Astrocyte (in vitro differentiated cells and primary cell): ENCODE measurements around the gene ABHD16B. TPM values are rescaled to one million over a fixed set of nuclear protein-coding genes. Genes with fewer than 3 reads are reported as not detected.

Experiments used
- DNase-seq: peaks from one replicate; pipeline ENCODE4 v3.0.0-alpha.2; 2010; ENCODE audit warnings: low read depth
- FAIRE-seq: peaks from 2 replicates; lab custom pipeline; 2011; peaks lifted over from hg19 to GRCh38; lab: Jason Lieb, UNC
- H2AFZ ChIP-seq: 2 replicates; pipeline ENCODE4 v1.6.0; 2012; ENCODE audit warnings: low read depth, low read length, inconsistent platforms
- H3K27ac ChIP-seq: 2 replicates; pipeline ENCODE4 v1.5.1; 2011; ENCODE audit warnings: low read depth, low read length, inconsistent platforms
- H3K27me3 ChIP-seq: 2 replicates; pipeline ENCODE4 v1.6.0; 2011; ENCODE audit warnings: low read length, inconsistent platforms; ENCODE audit not compliant: insufficient read depth
- H3K36me3 ChIP-seq: 2 replicates; pipeline ENCODE4 v1.5.1; 2011; ENCODE audit warnings: low read length, inconsistent platforms; ENCODE audit not compliant: insufficient read depth
- H3K4me1 ChIP-seq: 2 replicates; pipeline ENCODE4 v1.5.1; 2011; ENCODE audit warnings: low read length, inconsistent platforms; ENCODE audit not compliant: insufficient read depth
- H3K4me2 ChIP-seq: 2 replicates; pipeline ENCODE4 v1.6.0; 2012; ENCODE audit warnings: low read length, inconsistent platforms
- H3K4me3 ChIP-seq: 2 replicates; pipeline ENCODE4 v1.5.1; 2011; ENCODE audit warnings: low read depth, mild to moderate bottlenecking, low read length, inconsistent platforms; ENCODE audit not compliant: insufficient read depth
- H3K79me2 ChIP-seq: 2 replicates; pipeline ENCODE4 v1.6.0; 2012; ENCODE audit warnings: mild to moderate bottlenecking, low read length, inconsistent platforms; ENCODE audit not compliant: insufficient read depth
- H3K9ac ChIP-seq: 2 replicates; pipeline ENCODE4 v1.6.0; 2012; ENCODE audit warnings: mild to moderate bottlenecking, low read length, inconsistent platforms
- H3K9me3 ChIP-seq: 2 replicates; pipeline ENCODE4 v1.5.1; 2012; ENCODE audit warnings: low read depth, mild to moderate bottlenecking, low read length, inconsistent platforms; ENCODE audit not compliant: insufficient read depth
- H4K20me1 ChIP-seq: 2 replicates; pipeline ENCODE4 v1.6.0; 2012; ENCODE audit warnings: low read length, inconsistent platforms; ENCODE audit not compliant: insufficient read depth
- H3K27ac Mint-ChIP-seq: one replicate; pipeline ENCODE4 v1.8.0; 2021; ENCODE audit warnings: mild to moderate bottlenecking, mixed read lengths; ENCODE audit not compliant: unreplicated experiment
- H3K27me3 Mint-ChIP-seq: one replicate; pipeline ENCODE4 v1.8.0; 2021; ENCODE audit warnings: low read depth, mixed read lengths; ENCODE audit not compliant: unreplicated experiment
- H3K36me3 Mint-ChIP-seq: one replicate; pipeline ENCODE4 v1.8.0; 2021; ENCODE audit warnings: low read depth, mixed read lengths; ENCODE audit not compliant: unreplicated experiment
- H3K4me1 Mint-ChIP-seq: one replicate; pipeline ENCODE4 v1.8.0; 2021; ENCODE audit warnings: low read depth, mixed read lengths; ENCODE audit not compliant: unreplicated experiment
- H3K4me3 Mint-ChIP-seq: one replicate; pipeline ENCODE4 v1.8.0; 2021; ENCODE audit warnings: mild to moderate bottlenecking, moderate library complexity, mixed read lengths; ENCODE audit not compliant: unreplicated experiment
- H3K9me3 Mint-ChIP-seq: one replicate; pipeline ENCODE4 v1.8.0; 2021; ENCODE audit warnings: mild to moderate bottlenecking, mixed read lengths; ENCODE audit not compliant: unreplicated experiment
- EZH2 ChIP-seq: IDR thresholded peaks from 2 replicates; pipeline ENCODE4 v1.6.1; 2012; ENCODE audit warnings: mild to moderate bottlenecking, low read length, inconsistent platforms; ENCODE audit not compliant: insufficient read depth
- total RNA-seq: library from RNA; stranded (reverse); gene quantifications from 2 replicates; pipeline ENCODE4 v1.2.1, GENCODE V29; 2021
- TF ChIP-seq, protein P1 (sequence below): IDR thresholded peaks from 2 replicates; pipeline ENCODE4 v1.5.1; 2011; ENCODE audit warnings: low read depth, mild to moderate bottlenecking, inconsistent platforms, low read length, moderate library complexity; ENCODE audit not compliant: insufficient read depth

ABHD16B gene
- total RNA-seq, 1 donor from 2014 or later: not detected

DNA sequence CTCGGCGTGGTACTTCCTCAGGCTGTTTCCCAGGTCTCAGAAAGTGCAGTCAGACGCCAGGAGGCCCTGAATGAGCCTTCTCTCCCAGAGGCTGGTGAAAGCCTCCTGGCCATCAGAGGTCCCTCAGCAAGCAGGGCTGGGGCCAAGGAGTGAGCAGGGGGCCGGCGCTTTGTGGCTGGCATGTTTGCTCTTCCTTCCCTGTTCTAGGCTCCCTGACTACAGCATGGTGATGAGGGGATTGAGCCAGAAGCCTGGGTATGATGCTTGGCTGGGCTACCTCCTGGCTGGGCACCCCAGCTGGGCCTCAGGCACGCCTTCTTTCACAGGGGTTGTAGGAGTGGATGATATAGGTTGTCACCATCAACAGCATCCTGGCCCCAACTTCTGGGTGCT lies 21.9 kb downstream of the ABHD16B start:
- H3K27me3 ChIP-seq: no peaks in the 10 kb centered on the region
- peaks cover 14% of the 10 kb centered on the region for H3K36me3 Mint-ChIP-seq
- no peak overlapping the region for H2AFZ ChIP-seq
- no peaks in the 10 kb centered on the region for H3K9me3 Mint-ChIP-seq
- no peak overlapping the region for H3K4me3 Mint-ChIP-seq
- DNase-seq (no peak), FAIRE-seq (no peak)
- H3K79me2 ChIP-seq: peaks cover 71% of the 10 kb centered on the region
- H3K9me3 ChIP-seq: no peaks in the 10 kb centered on the region
- peaks cover 82% of the 10 kb centered on the region for H4K20me1 ChIP-seq
- H3K27ac ChIP-seq: no peak overlapping the region
- no peaks in the 10 kb centered on the region for H3K4me1 ChIP-seq
- H3K27ac Mint-ChIP-seq: no peak overlapping the region
- no peaks in the 10 kb centered on the region for H3K4me1 Mint-ChIP-seq
- H3K4me3 ChIP-seq: no peak overlapping the region
- TF ChIP-seq, protein P1, sequence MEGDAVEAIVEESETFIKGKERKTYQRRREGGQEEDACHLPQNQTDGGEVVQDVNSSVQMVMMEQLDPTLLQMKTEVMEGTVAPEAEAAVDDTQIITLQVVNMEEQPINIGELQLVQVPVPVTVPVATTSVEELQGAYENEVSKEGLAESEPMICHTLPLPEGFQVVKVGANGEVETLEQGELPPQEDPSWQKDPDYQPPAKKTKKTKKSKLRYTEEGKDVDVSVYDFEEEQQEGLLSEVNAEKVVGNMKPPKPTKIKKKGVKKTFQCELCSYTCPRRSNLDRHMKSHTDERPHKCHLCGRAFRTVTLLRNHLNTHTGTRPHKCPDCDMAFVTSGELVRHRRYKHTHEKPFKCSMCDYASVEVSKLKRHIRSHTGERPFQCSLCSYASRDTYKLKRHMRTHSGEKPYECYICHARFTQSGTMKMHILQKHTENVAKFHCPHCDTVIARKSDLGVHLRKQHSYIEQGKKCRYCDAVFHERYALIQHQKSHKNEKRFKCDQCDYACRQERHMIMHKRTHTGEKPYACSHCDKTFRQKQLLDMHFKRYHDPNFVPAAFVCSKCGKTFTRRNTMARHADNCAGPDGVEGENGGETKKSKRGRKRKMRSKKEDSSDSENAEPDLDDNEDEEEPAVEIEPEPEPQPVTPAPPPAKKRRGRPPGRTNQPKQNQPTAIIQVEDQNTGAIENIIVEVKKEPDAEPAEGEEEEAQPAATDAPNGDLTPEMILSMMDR: no peak
- no peak for TF ChIP-seq EZH2
- H3K36me3 ChIP-seq: peaks cover 16% of the 10 kb centered on the region
- no peaks in the 10 kb centered on the region for H3K27me3 Mint-ChIP-seq
- H3K9ac ChIP-seq: no peak overlapping the region
- no peak overlapping the region for H3K4me2 ChIP-seq

DNA sequence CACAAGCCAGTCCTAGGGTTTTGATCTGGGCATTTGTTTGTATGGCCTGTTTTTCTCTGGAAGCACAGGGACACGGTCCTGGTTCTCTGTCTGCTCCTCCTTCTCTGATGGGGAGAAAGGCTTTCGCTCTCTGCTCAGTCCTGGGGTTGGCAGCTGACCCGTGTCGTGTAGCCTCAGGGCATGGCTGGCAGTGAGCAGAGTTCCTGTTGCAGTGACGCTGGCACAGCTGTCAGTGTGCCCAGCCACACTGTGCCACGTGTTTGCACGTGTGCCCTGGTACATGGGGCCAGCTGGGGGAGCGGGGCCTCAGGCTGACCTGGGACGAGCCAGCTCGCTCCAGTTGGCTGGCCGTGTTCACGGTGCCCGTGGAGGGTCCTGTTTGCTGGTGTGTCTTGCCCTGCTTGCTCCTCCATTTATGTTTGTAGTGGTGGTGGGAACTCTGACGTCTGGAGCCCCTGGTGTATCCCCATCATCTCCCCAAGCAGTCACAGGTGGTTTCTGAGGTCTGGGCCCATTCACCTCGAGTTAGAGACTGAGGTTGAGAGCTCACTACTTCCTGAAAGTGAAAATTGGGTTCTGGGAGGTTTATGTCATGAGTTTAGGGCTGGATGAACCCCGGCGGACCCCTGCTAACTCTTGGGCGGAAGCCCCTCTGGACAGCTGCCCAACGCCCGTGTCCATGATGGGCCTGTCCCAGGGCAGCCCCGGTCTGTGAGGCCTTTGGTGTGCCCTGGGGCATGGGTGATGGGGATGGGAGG lies 23.4 kb downstream of the ABHD16B start:
- Mint-ChIP-seq H3K4me3 (no peak overlapping the region), H3K27ac (no peak overlapping the region), H3K9me3 (no peaks in the 10 kb centered on the region), H3K4me1 (no peaks in the 10 kb centered on the region), H3K27me3 (no peaks in the 10 kb centered on the region), H3K36me3 (peaks cover 13% of the 10 kb centered on the region)
- H3K27ac ChIP-seq: no peak overlapping the region
- H2AFZ ChIP-seq: no peak overlapping the region
- H3K36me3 ChIP-seq: peaks cover 21% of the 10 kb centered on the region
- peaks cover 81% of the 10 kb centered on the region for H4K20me1 ChIP-seq
- no peaks in the 10 kb centered on the region for H3K27me3 ChIP-seq
- no peak overlapping the region for H3K4me3 ChIP-seq
- peaks cover 63% of the 10 kb centered on the region for H3K79me2 ChIP-seq
- TF ChIP-seq, protein P1: no peak
- no peak for TF ChIP-seq EZH2
- H3K9me3 ChIP-seq: no peaks in the 10 kb centered on the region
- no peak for DNase-seq
- no peak overlapping the region for H3K9ac ChIP-seq
- no peak for FAIRE-seq
- H3K4me1 ChIP-seq: no peaks in the 10 kb centered on the region
- H3K4me2 ChIP-seq: no peak overlapping the region
